Gastrocnemius medialis (tissue), 4 donors: ENCODE data around the gene UQCRH. TPM values are rescaled to one million over a fixed set of nuclear protein-coding genes. Genes with fewer than 3 reads are reported as not detected.
A peak's percentile ranks its signal among the peaks of the same experiment; 100 is the strongest.

Experiments used
- ATAC-seq, 2 donors: fragments of 150-250 bp; one replicate each; pipeline ENCODE4 v1.9.1; 2016
- DNase-seq, 2 donors: peaks; one replicate each; pipeline ENCODE4 v3.0.0-alpha.2; 2019
- H3K27ac ChIP-seq, 4 donors: fragments of 200-600 bp; sonication (generic); 1 replicate in 1 of 4; 2 replicates in 3 of 4; pipeline ENCODE4 v1.5.1; 2016 to 2018; ENCODE audit warnings: mild to moderate bottlenecking in 2 of 4, moderate library complexity in 1 of 4
- H3K27me3 ChIP-seq, 3 donors: fragments of 200-600 bp; sonication (generic) in 2 of 3; 1 replicate in 1 of 3; 2 replicates in 2 of 3; pipeline versions ENCODE4 v1.5.1 to v1.6.0; 2016 to 2019; ENCODE audit warnings: mild to moderate bottlenecking in 1 of 3, moderate library complexity in 1 of 3
- H3K36me3 ChIP-seq, 2 donors: fragments of 200-600 bp; sonication (generic) in 1 of 2; one replicate each; pipeline ENCODE4 v1.5.1; 2017 to 2018
- H3K4me1 ChIP-seq, 2 donors: fragments of 200-600 bp; sonication (generic) in 1 of 2; one replicate each; pipeline ENCODE4 v1.5.1; 2016 to 2017; ENCODE audit warnings: mild to moderate bottlenecking in 2 of 2
- H3K4me3 ChIP-seq, 4 donors: fragments of 200-600 bp; sonication (generic) in 3 of 4; 1 replicate in 1 of 4; 2 replicates in 3 of 4; pipeline ENCODE4 v1.5.1; 2016 to 2019; ENCODE audit warnings: mild to moderate bottlenecking in 2 of 4
- H3K9me3 ChIP-seq, 3 donors: fragments of 200-600 bp; sonication (generic) in 2 of 3; 1 replicate in 1 of 3; 2 replicates in 2 of 3; pipeline ENCODE4 v1.5.1; 2016 to 2019
- CTCF ChIP-seq, 5 experiments: fragments of 450-650 bp in 3 of 5; fragments of 200-600 bp in 2 of 5; sonication (generic) in 2 of 5; IDR thresholded peaks in 4 of 5; conservative IDR thresholded peaks in 1 of 5; 1 replicate in 4 of 5; 2 replicates in 1 of 5; pipeline ENCODE4 v1.5.1; 2016 to 2019; ENCODE audit warnings: antibody characterized with exemption in 5 of 5, mild to moderate bottlenecking in 3 of 5, moderate library complexity in 3 of 5
- POLR2A ChIP-seq, 2 donors: fragments of 450-650 bp; IDR thresholded peaks; one replicate each; pipeline ENCODE4 v1.6.1; 2017; ENCODE audit warnings: antibody characterized with exemption in 2 of 2, mild to moderate bottlenecking in 2 of 2, moderate library complexity in 2 of 2
- in situ Hi-C, 4 donors: fragments of 200-750 bp; cut with MboI; loops; one replicate each; pipeline versions ENCODE4 v1.15.0 to v1.8.0; 2017; ENCODE audit warnings: low sequenced_read_pairs in 4 of 4
- intact Hi-C: fragments of 100-400 bp; cut with DNase I; formaldehyde crosslinking; loops from one replicate; pipeline ENCODE4 v1.15.1; 2023; ENCODE audit warnings: low total_unique reads
- total RNA-seq, 4 donors: library from RNA; depleted of rRNA; stranded (reverse); fragments of >200 nt; gene quantifications; one replicate each; pipeline versions ENCODE4 v1.1.0 to v1.2.3, GENCODE V29; 2016

The UQCRH gene
- total RNA-seq, 4 donors from 2014 or later, result 415 to 695 (median 493) TPM

DNA sequence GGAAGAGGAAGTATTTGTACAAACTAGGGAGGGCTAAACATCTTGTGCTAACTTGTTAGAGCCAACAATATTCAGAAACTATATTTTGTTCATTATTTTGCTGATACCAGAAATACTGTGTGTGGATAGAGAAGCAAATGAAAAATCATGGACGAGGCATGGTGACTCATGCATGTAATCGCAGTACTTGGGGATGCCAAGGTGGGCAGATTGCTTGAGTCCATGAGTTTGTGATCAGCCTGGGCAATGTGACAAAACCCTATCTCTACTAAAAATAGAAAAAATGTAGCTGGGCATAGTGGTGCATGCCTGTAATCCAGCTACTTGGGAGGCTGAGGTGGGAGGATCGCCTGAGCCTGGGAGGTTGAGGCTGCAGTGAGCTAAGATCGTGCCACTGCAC, 13.5 kb upstream of the UQCRH start:
- H3K36me3 ChIP-seq, result peaks cover 0 to 31% of the 10 kb centered on the region in 2 donors
- ATAC-seq (no peak), DNase-seq (no peak)
- no peak for TF ChIP-seq CTCF (IDR thresholded peaks at IDR 0.05 in 4 of 5, conservative IDR thresholded peaks at IDR 0.05 in 1 of 5)
- TF ChIP-seq POLR2A (IDR thresholded peaks at IDR 0.05), result no peak
- H3K27ac ChIP-seq, result no peak overlapping the region
- H3K4me1 ChIP-seq, result peaks cover 16 to 17% of the 10 kb centered on the region in 2 donors
- no peaks in the 10 kb centered on the region for H3K9me3 ChIP-seq
- intact Hi-C loops, result loop anchor here (5.0 kb wide), 1 partner anchor 52 kb away; the partner anchor contains the start of gene NSUN4
- in situ Hi-C loops, result no loop called here
- H3K4me3 ChIP-seq, result no peak overlapping the region
- no peaks in the 10 kb centered on the region for H3K27me3 ChIP-seq

DNA sequence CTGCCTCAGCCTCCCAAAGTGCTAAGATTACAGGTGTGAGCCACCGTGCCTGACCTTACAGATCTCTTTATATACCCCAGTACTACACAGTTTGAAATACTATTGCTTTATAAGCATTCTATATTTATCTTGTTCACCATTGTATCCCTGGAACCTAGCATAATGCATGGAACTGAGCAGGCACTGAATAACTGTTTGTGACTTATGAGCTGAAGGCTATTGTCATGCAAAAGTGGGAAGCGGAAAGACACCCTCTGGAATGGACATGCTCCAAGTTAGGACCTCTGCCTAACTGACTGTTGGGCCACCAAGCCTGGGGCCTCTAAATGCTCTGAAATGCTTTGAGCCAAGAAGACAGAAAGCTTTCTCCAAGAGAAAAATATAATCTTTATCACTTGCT, 8.2 kb upstream of the UQCRH start:
- H3K4me3 ChIP-seq, result no peak overlapping the region
- TF ChIP-seq CTCF (IDR thresholded peaks at IDR 0.05 in 4 of 5, conservative IDR thresholded peaks at IDR 0.05 in 1 of 5), result no peak
- TF ChIP-seq POLR2A (IDR thresholded peaks at IDR 0.05), result no peak
- peaks cover 0 to 45% of the 10 kb centered on the region in 2 donors for H3K36me3 ChIP-seq
- peaks cover 23 to 28% of the 10 kb centered on the region in 2 donors for H3K4me1 ChIP-seq
- intact Hi-C loops, result no loop called here
- in situ Hi-C loops, result no loop called here
- no peak overlapping the region for H3K27ac ChIP-seq
- no peaks in the 10 kb centered on the region for H3K9me3 ChIP-seq
- no peaks in the 10 kb centered on the region for H3K27me3 ChIP-seq
- DNase-seq (no peak), ATAC-seq (no peak)

- ATAC-seq (no peak), DNase-seq (no peak)
- in situ Hi-C loops (no loop called here), intact Hi-C loops (no loop called here)
- Histone ChIP-seq H3K27ac (peak overlapping the region; percentile 35 to 98 (median 40)), H3K4me1 (peaks cover 37 to 38% of the 10 kb centered on the region in 2 donors), H3K27me3 (no peaks in the 10 kb centered on the region), H3K9me3 (no peaks in the 10 kb centered on the region), H3K36me3 (peaks cover 0 to 45% of the 10 kb centered on the region in 2 donors), H3K4me3 (no peak overlapping the region)
- TF ChIP-seq POLR2A (IDR thresholded peaks at IDR 0.05) (no peak), CTCF (IDR thresholded peaks at IDR 0.05 in 4 of 5, conservative IDR thresholded peaks at IDR 0.05 in 1 of 5) (no peak)
Observed at GRCh38 chr1:46298387-46298786, 5.1 kb upstream of the UQCRH start.

DNA sequence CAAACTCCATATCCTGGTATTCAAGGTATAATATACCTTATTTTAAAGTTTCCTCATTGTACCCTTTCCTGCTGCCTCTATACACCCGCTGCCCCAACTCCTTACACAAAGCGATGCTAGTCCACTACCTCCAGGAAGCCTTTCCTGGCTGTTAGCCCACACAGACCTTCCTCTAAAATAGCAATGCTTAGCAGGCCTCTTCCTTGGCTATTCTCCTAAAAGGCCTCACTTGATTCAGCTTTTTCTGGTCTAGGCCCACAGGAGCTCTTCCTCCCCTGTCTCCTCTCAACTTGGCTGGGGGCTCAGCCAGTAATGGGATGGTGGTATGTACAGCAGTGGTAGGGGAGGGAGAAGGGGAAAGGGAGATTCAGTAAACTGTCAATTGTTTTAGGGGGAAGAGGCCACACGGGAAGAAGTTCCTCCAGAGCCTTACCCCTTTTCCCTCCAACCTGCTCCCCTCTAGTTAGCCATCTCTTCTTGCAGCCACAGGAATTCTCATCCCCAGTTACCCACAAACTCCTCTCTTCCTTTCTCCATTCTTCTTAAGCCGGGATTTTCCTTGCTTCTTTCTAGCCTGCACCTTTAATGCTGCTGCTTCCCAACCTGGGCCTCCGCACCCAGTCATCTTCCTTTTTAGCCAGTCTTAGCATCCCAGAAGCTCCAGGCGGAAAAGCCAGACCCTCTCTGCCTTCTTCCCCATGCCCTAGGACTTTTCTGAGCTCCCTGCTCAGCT, 2.7 kb upstream of the UQCRH start:
- no peak for TF ChIP-seq CTCF (IDR thresholded peaks at IDR 0.05 in 4 of 5, conservative IDR thresholded peaks at IDR 0.05 in 1 of 5)
- TF ChIP-seq POLR2A (IDR thresholded peaks at IDR 0.05), result no peak
- intact Hi-C loops, result no loop called here
- Histone ChIP-seq H3K27me3 (no peaks in the 10 kb centered on the region), H3K4me3 (peak overlapping the region; percentile 83 to 96 (median 90)), H3K27ac (peak overlapping the region; percentile 97 to 99 (median 98)), H3K9me3 (no peaks in the 10 kb centered on the region), H3K36me3 (peaks cover 0 to 23% of the 10 kb centered on the region in 2 donors), H3K4me1 (peaks cover 50 to 53% of the 10 kb centered on the region in 2 donors)
- no peak for DNase-seq
- in situ Hi-C loops, result no loop called here
- ATAC-seq, result no peak
